ENCODE measurements around the gene PLA2G2E.

Gene PLA2G2E

GRCh38 chr1:19922015-19922688 is 1.3 kb downstream of the PLA2G2E start:
- TF ChIP-seq CTCF (IDR thresholded peaks at IDR 0.05; ENCODE audit: low read depth, low read length, missing control alignments), result no peak
- H3K4me3 ChIP-seq (replicated peaks; ENCODE audit: low read depth, low read length), result no peak overlapping the region
- DNase-seq (ENCODE audit: extremely low read depth, low read depth), result no peak

- no peak overlapping the region for H3K4me3 ChIP-seq (replicated peaks; ENCODE audit: low read depth, low read length)
- TF ChIP-seq CTCF (IDR thresholded peaks at IDR 0.05; ENCODE audit: low read depth, low read length, missing control alignments), result no peak
- no peak for DNase-seq (ENCODE audit: extremely low read depth, low read depth)
These were observed 2.1 kb downstream of the PLA2G2E start for GRCh38 chr1:19921310-19921709.

- no peak overlapping the region for H3K4me3 ChIP-seq (replicated peaks; ENCODE audit: low read depth, low read length)
- DNase-seq (ENCODE audit: extremely low read depth, low read depth), result no peak
- TF ChIP-seq CTCF (IDR thresholded peaks at IDR 0.05; ENCODE audit: low read depth, low read length, missing control alignments), result no peak
These were observed 3.2 kb downstream of the PLA2G2E start for GRCh38 chr1:19920132-19920710.

- DNase-seq (ENCODE audit: extremely low read depth, low read depth), result peak; percentile 61
- peak; percentile 90 for TF ChIP-seq CTCF (IDR thresholded peaks at IDR 0.05; ENCODE audit: low read depth, low read length, missing control alignments)
- H3K4me3 ChIP-seq (replicated peaks; ENCODE audit: low read depth, low read length), result no peak overlapping the region
These were observed 5.4 kb downstream of the PLA2G2E start for GRCh38 chr1:19918057-19918456.

GRCh38 chr1:19910650-19911049 is 12.8 kb downstream of the PLA2G2E start:
- DNase-seq (ENCODE audit: extremely low read depth, low read depth), result no peak
- no peak for TF ChIP-seq CTCF (IDR thresholded peaks at IDR 0.05; ENCODE audit: low read depth, low read length, missing control alignments)
- no peak overlapping the region for H3K4me3 ChIP-seq (replicated peaks; ENCODE audit: low read depth, low read length)

- TF ChIP-seq CTCF (IDR thresholded peaks at IDR 0.05; ENCODE audit: low read depth, low read length, missing control alignments), result no peak
- H3K4me3 ChIP-seq (replicated peaks; ENCODE audit: low read depth, low read length), result no peak overlapping the region
- no peak for DNase-seq (ENCODE audit: extremely low read depth, low read depth)
These were observed 13.4 kb downstream of the PLA2G2E start for GRCh38 chr1:19909971-19910370.

Measured in HFF-Myc (cell line).